A549 (cell line): ENCODE data around the gene AKAP10. TPM values are rescaled to one million over a fixed set of nuclear protein-coding genes. Genes with fewer than 3 reads are reported as not detected.

Experiments used
- ATAC-seq, 2 experiments: fragments of 200-7000 bp in 1 of 2; fragments of >200 bp in 1 of 2; cut with Nextera tagmentation in 1 of 2; cut with Tn5 transposase in 1 of 2; 3 replicates each; pipeline versions ENCODE4 v1.8.0 to v1.9.1; 2018 to 2020; ENCODE audit warnings: mild to moderate bottlenecking in 1 of 2, moderate library complexity in 1 of 2
- CTCF ChIA-PET: fragments of 300-600 bp; sonication (Branson Sonifier 250); formaldehyde crosslinking; extraction: SDS; loops from one replicate; lab custom pipeline; 2021; ENCODE audit warnings: antibody characterized with exemption, inconsistent platforms; lab: Yijun Ruan, JAX
- POLR2A ChIA-PET: fragments of 350-600 bp; formaldehyde crosslinking; extraction: SDS; loops from one replicate; lab custom pipeline; 2021; ENCODE audit warnings: antibody characterized with exemption, inconsistent platforms; lab: Yijun Ruan, JAX
- DNase-seq, 2 experiments: peaks; one replicate each; pipeline versions ENCODE4 v3.0.0 to v3.0.0-alpha.2; 2011 to 2016; ENCODE audit warnings: low read depth in 1 of 2, low spot score in 1 of 2
- FAIRE-seq: peaks from 2 replicates; lab custom pipeline; 2011; peaks lifted over from hg19 to GRCh38; lab: Jason Lieb, UNC
- H3K27ac ChIP-seq, 2 experiments: fragments of >200 bp; sonication (Bioruptor Twin); formaldehyde crosslinking; 3 replicates each; pipeline ENCODE4 v1.5.1; 2016 to 2017
- H3K4me1 ChIP-seq: fragments of >200 bp; sonication (Bioruptor Twin); formaldehyde crosslinking; 3 replicates; pipeline ENCODE4 v1.6.1; 2016
- H3K4me2 ChIP-seq: fragments of >200 bp; sonication (Bioruptor Twin); formaldehyde crosslinking; 3 replicates; pipeline ENCODE4 v1.6.1; 2016
- H3K4me3 ChIP-seq: fragments of >200 bp; sonication (Bioruptor Twin); formaldehyde crosslinking; 3 replicates; pipeline ENCODE4 v1.5.1; 2016
- H3K9me3 ChIP-seq: fragments of >200 bp; sonication (Bioruptor Twin); formaldehyde crosslinking; 3 replicates; pipeline ENCODE4 v1.6.1; 2016
- ATOH8 ChIP-seq: fragments of 250-450 bp; sonication (Bioruptor Pico); IDR thresholded peaks from 2 replicates; pipeline ENCODE4 v1.5.0; 2020; ENCODE audit warnings: low read depth, mild to moderate bottlenecking, moderate library complexity
- CEBPB ChIP-seq, 2 experiments: fragments of >200 bp in 1 of 2; sonication (Bioruptor Twin) in 1 of 2; formaldehyde crosslinking in 1 of 2; IDR thresholded peaks; 2 replicates each; pipeline ENCODE4 v1.6.1; 2012 to 2016
- CHD2 ChIP-seq: fragments of 150-350 bp; IDR thresholded peaks from 2 replicates; pipeline ENCODE4 v1.6.1; 2014; ENCODE audit warnings: low read length; ENCODE audit not compliant: partially characterized antibody
- CTCF ChIP-seq: fragments of >200 bp; sonication (Bioruptor Twin); formaldehyde crosslinking; IDR thresholded peaks from 3 replicates; pipeline ENCODE4 v1.5.1; 2016
- EHMT2 ChIP-seq: fragments of 200-600 bp; sonication (generic); IDR thresholded peaks from 2 replicates; pipeline ENCODE4 v1.6.1; 2016; ENCODE audit warnings: antibody characterized with exemption, low read depth, mild to moderate bottlenecking, moderate library complexity
- FOXS1 ChIP-seq: fragments of 250-450 bp; sonication (Bioruptor Pico); IDR thresholded peaks from 2 replicates; pipeline ENCODE4 v1.5.0; 2020; ENCODE audit warnings: mild to moderate bottlenecking, moderate library complexity
- JUN ChIP-seq, 2 experiments: fragments of >200 bp; sonication (Bioruptor Twin); formaldehyde crosslinking; IDR thresholded peaks; 2 replicates in 1 of 2; 3 replicates in 1 of 2; pipeline ENCODE4 v1.6.1; 2016 to 2017
- KDM5A ChIP-seq: fragments of 200-600 bp; sonication (generic); IDR thresholded peaks from 2 replicates; pipeline ENCODE4 v1.6.1; 2016; ENCODE audit warnings: antibody characterized with exemption, mild to moderate bottlenecking
- MAX ChIP-seq: IDR thresholded peaks from 2 replicates; pipeline ENCODE4 v1.6.1; 2012
- NPAS2 ChIP-seq: fragments of 250-450 bp; sonication (Bioruptor Pico); IDR thresholded peaks from 2 replicates; pipeline ENCODE4 v1.8.0; 2022; ENCODE audit warnings: mild to moderate bottlenecking, moderate library complexity, borderline replicate concordance
- PBX3 ChIP-seq: IDR thresholded peaks from 2 replicates; pipeline ENCODE4 v1.6.1; 2012
- PHF8 ChIP-seq: fragments of 200-600 bp; sonication (generic); IDR thresholded peaks from 2 replicates; pipeline ENCODE4 v1.6.1; 2016; ENCODE audit warnings: low read depth, mild to moderate bottlenecking, antibody characterized with exemption, moderate library complexity, borderline replicate concordance
- POLR2A ChIP-seq: IDR thresholded peaks from 2 replicates; pipeline ENCODE4 v1.6.1; 2012; ENCODE audit warnings: mild to moderate bottlenecking, low read length
- RAD21 ChIP-seq, 2 experiments: fragments of >200 bp in 1 of 2; sonication (Bioruptor Twin) in 1 of 2; formaldehyde crosslinking in 1 of 2; IDR thresholded peaks in 1 of 2; conservative IDR thresholded peaks in 1 of 2; 2 replicates in 1 of 2; 3 replicates in 1 of 2; pipeline ENCODE4 v1.6.1; 2012 to 2018; ENCODE audit warnings: inconsistent platforms in 1 of 2
- RARB ChIP-seq: fragments of 250-450 bp; sonication (Bioruptor Pico); IDR thresholded peaks from 2 replicates; pipeline ENCODE4 v1.8.0; 2021; ENCODE audit warnings: mild to moderate bottlenecking, moderate library complexity
- RCOR1 ChIP-seq: fragments of 150-350 bp; IDR thresholded peaks from 2 replicates; pipeline ENCODE4 v1.6.1; 2014; ENCODE audit warnings: antibody characterized with exemption, low read length, low read depth
- SMC3 ChIP-seq: fragments of >200 bp; sonication (Bioruptor Twin); formaldehyde crosslinking; IDR thresholded peaks from 3 replicates; pipeline ENCODE4 v1.6.1; 2018; ENCODE audit warnings: inconsistent platforms
- WGBS: methylation state at CpG from one replicate; pipeline ENCODE4 v1.1.6; 2017; ENCODE audit errors: missing lambda C conversion rate; 5-methylcytosine and 5-hydroxymethylcytosine counted together
- polyA plus RNA-seq, 4 experiments: library from polyadenylated mRNA; depleted of rRNA in 3 of 4; stranded (reverse); fragments of >200 nt; fragmentation: RNase III in 1 of 4; extraction: RNeasy Plus Mini Kit Qiagen cat#74134 plus additional on column Dnase treatment in 1 of 4; gene quantifications; 2 replicates in 3 of 4; 3 replicates in 1 of 4; pipeline ENCODE4 v1.2.3, GENCODE V29; 2011 to 2017

Gene AKAP10
- polyA plus RNA-seq, 2 of the 4 experiments (the other 2 are of a cell fraction): 22.0 to 51.1 TPM

- ChIA-PET CTCF (interaction anchor here (1.0 to 10.8 kb wide), 26 partner anchors 9 to 310 kb away, joined by 4 to 240 read pairs (median 12); partner anchors contain the start of genes AKAP10 and ULK2), POLR2A (interaction anchor here (1.0 to 2.9 kb wide), 5 partner anchors 18 to 143 kb away, joined by 3 to 28 read pairs (median 11); partner anchors contain the start of gene ULK2)
- H3K4me1 ChIP-seq: peaks cover 25% of the 10 kb centered on the region
- DNase-seq: no peak
- no peak for TF ChIP-seq MAX
- no peak for TF ChIP-seq FOXS1 (CRISPR knock-in tag)
- TF ChIP-seq KDM5A: no peak
- TF ChIP-seq EHMT2: no peak
- TF ChIP-seq, all 56 proteins: peak for 0
- Histone ChIP-seq H3K9me3 (no peaks in the 10 kb centered on the region), H3K4me3 (peak overlapping the region; percentile 63), H3K4me2 (peak overlapping the region; percentile 91), H3K27ac (peak overlapping the region; percentile 88 to 93)
- ATAC-seq (no peak), FAIRE-seq (peak; percentile 61)
- WGBS: 16% methylated on average over 1 of the region's 1 CpG
Measured at GRCh38 chr17:20010936-20011335, 33.3 kb upstream of the AKAP10 start.

- peak; percentile 94 for FAIRE-seq
- 4% methylated on average over 11 of the region's 11 CpGs for WGBS
Measured at GRCh38 chr17:20010099-20010863, 32.7 kb upstream of the AKAP10 start.

GRCh38 chr17:20009302-20010098 lies 31.9 kb upstream of the AKAP10 start, which contains the start of gene SPECC1:
Gene SPECC1 (plus strand): TSS chr17:20009359. CDS start chr17:20096652, 87,293 bp downstream.
- POLR2A ChIA-PET: interaction anchor here (0.6 to 2.9 kb wide), 12 partner anchors 17 to 360 kb away, joined by 3 to 28 read pairs (median 9); partner anchors contain the start of genes AKAP10 and ULK2
- peak; percentile 48 to 87 for DNase-seq
- Histone ChIP-seq H3K4me1 (peaks cover 25% of the 10 kb centered on the region), H3K27ac (peak within 1 kb of the TSS; percentile 88 to 93), H3K4me2 (peak within 1 kb of the TSS; percentile 91), H3K4me3 (peak within 1 kb of the TSS; percentile 63), H3K9me3 (no peaks in the 10 kb centered on the region)
- WGBS: 2% methylated on average over 31 of the region's 96 CpGs
- FAIRE-seq: no peak
- peak; percentile 85 to 94 for ATAC-seq
- CTCF ChIA-PET: interaction anchor here (0.6 to 10.8 kb wide), 66 partner anchors 8 to 1073 kb away, joined by 3 to 240 read pairs (median 6); partner anchors contain the start of genes AKAP10 and ULK2
- no peak for TF ChIP-seq ATOH8 (CRISPR knock-in tag)
- TF ChIP-seq CTCF: peak; percentile 16; the same call in 2 of the 3 replicates
- TF ChIP-seq PHF8: peak; percentile 20; the same call in 1 of the 2 replicates
- TF ChIP-seq PBX3: 0 out of 2 replicates have a peak, but pooled peaks have one; percentile 8
- no peak for TF ChIP-seq NPAS2 (CRISPR knock-in tag)
- peak; percentile 41; the same call in 1 of the 2 replicates for TF ChIP-seq POLR2A
- TF ChIP-seq CHD2: no peak
- peak; percentile 37 to 64; a peak in 3 of 5 replicates for TF ChIP-seq RAD21 (conservative IDR thresholded peaks at IDR 0.05 in 1 of 2, IDR thresholded peaks at IDR 0.05 in 1 of 2)
- peak; percentile 81; the same call in 1 of the 2 replicates for TF ChIP-seq RCOR1
- peak; percentile 81 for TF ChIP-seq SMC3

More at GRCh38 chr17:20010099-20010863, 32.7 kb upstream of the AKAP10 start:
- DNase-seq: peak; percentile 65 to 90
- CTCF ChIA-PET: interaction anchor here (0.6 to 10.8 kb wide), 48 partner anchors 9 to 1072 kb away, joined by 3 to 240 read pairs (median 6); partner anchors contain the start of genes AKAP10 and ULK2
- Histone ChIP-seq H3K4me3 (peak overlapping the region; percentile 63), H3K27ac (peak overlapping the region; percentile 88 to 93), H3K4me1 (peaks cover 25% of the 10 kb centered on the region), H3K4me2 (peak overlapping the region; percentile 91), H3K9me3 (no peaks in the 10 kb centered on the region)
- peak; percentile 54 to 73 for ATAC-seq
- TF ChIP-seq CEBPB (IDR thresholded peaks at IDR 0.05): 0 out of 4 replicates have a peak, but pooled peaks of 1 of the 2 experiments have one; percentile 21
- peak; percentile 63 for TF ChIP-seq CTCF
- no peak for TF ChIP-seq CHD2
- peak; percentile 64 for TF ChIP-seq SMC3
- 0 out of 5 replicates have a peak, but pooled peaks of 1 of the 2 experiments have one; percentile 25 for TF ChIP-seq JUN (IDR thresholded peaks at IDR 0.05)
- TF ChIP-seq RAD21 (conservative IDR thresholded peaks at IDR 0.05 in 1 of 2, IDR thresholded peaks at IDR 0.05 in 1 of 2): peak; percentile 47 to 61; a peak in 4 of 5 replicates
- no peak for TF ChIP-seq RARB (CRISPR knock-in tag)
- POLR2A ChIA-PET: interaction anchor here (0.6 to 2.9 kb wide), 15 partner anchors 10 to 361 kb away, joined by 3 to 28 read pairs (median 5); partner anchors contain the start of genes AKAP10 and ULK2
